GM19467 (cell line): ENCODE data around the gene DGKD.
A peak's percentile ranks its signal among the peaks of the same experiment; 100 is the strongest.

Experiments used
- ATAC-seq: cut with Tn5 transposase; IDR thresholded peaks from one replicate; pipeline ENCODE4 v1.9.1; 2021; ENCODE audit warnings: mild to moderate bottlenecking, moderate library complexity; ENCODE audit not compliant: unreplicated experiment

The DGKD gene, protein sequence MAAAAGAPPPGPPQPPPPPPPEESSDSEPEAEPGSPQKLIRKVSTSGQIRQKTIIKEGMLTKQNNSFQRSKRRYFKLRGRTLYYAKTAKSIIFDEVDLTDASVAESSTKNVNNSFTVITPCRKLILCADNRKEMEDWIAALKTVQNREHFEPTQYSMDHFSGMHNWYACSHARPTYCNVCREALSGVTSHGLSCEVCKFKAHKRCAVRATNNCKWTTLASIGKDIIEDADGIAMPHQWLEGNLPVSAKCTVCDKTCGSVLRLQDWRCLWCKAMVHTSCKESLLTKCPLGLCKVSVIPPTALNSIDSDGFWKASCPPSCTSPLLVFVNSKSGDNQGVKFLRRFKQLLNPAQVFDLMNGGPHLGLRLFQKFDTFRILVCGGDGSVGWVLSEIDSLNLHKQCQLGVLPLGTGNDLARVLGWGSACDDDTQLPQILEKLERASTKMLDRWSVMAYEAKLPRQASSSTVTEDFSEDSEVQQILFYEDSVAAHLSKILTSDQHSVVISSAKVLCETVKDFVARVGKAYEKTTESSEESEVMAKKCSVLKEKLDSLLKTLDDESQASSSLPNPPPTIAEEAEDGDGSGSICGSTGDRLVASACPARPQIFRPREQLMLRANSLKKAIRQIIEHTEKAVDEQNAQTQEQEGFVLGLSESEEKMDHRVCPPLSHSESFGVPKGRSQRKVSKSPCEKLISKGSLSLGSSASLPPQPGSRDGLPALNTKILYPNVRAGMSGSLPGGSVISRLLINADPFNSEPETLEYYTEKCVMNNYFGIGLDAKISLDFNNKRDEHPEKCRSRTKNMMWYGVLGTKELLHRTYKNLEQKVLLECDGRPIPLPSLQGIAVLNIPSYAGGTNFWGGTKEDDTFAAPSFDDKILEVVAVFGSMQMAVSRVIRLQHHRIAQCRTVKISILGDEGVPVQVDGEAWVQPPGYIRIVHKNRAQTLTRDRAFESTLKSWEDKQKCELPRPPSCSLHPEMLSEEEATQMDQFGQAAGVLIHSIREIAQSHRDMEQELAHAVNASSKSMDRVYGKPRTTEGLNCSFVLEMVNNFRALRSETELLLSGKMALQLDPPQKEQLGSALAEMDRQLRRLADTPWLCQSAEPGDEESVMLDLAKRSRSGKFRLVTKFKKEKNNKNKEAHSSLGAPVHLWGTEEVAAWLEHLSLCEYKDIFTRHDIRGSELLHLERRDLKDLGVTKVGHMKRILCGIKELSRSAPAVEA

GRCh38 chr2:233353769-233354499, at the start of gene DGKD:
Gene DGKD, plus strand, starts transcription at chr2:233354494. Its CDS starts 25 bp downstream, at chr2:233354519.
- peak; percentile 33 for ATAC-seq

DNA sequence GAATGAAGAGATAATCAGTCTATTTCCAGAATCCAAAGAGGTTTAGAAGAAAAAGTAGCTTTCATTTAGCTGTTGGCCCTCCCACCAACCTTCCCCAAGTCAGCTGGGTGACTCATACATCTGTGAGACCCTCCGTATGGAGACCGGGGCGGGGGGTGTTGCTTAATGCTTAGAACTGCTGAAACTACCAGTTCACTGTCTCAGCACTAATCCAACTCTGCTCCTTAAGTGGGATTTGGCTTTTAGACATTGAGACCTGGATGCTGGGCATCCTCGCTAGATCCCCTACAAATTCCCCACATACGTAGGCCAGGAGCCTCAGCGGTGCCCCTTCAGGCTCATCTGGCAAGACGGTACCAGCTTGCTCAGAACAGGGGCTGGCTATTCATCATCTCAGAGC, 46.7 kb upstream of the DGKD start, which contains the start of gene SAG:
SAG (plus strand) TSS at position 252 of the 400 bp plus-strand sequence. CDS start 1,374 bp downstream, outside the sequence.
- ATAC-seq = no peak

DNA sequence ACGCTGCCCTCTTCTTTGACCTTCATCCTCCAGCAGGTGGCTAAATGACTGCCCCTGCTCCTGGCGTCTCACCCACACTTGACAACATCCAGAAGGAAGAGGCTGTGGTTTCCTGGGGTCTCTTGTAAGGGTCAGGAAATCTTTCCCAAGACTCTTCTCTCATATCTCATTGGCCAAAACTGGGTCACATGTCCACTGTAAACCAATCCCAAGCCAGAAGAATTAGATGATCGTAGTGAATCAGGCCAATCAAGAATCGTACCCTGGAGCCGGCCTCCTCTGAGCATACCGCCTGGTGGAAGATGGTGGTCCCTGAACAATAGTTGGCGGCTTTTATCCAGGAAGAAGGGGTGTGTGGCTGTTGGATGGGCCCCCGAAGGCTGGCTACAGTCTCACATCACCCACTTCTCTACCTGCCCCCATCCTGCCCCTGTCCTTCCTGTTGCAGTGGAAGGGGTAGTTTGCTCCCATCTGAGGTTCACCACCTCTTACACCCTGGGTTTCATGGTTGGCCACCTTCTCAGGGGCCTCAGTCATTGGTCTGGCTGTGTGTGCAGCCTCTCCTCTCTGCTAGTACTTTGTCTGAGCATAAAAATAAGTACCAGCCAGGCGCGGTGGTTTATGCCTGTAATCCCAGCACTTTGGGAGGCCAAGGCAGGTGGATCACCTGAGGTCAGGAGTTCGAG, 42.9 kb upstream of the DGKD start:
- no peak for ATAC-seq

DNA sequence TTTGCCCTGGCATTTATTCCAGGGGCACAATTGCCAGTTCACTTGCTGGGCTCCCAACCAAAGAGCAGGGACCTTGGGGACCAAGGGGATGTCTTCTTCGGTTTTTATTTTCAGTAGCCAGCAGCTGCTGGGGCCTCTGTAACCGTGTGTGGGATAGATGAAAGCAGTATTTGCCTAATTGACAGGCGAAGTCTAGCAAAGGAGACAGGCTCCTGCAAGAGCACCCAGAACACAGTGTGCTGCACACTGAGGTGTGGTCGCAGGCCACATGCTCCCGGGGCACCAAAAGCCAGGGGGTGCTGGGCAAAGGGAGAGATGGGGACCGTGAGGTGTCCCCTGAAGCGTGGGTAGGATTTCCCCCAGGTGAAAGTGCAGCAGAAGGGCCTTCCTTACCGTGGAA, 41.4 kb upstream of the DGKD start:
- no peak for ATAC-seq

GRCh38 chr2:233314180-233314925, 39.9 kb upstream of the DGKD start:
- ATAC-seq = no peak

DNA sequence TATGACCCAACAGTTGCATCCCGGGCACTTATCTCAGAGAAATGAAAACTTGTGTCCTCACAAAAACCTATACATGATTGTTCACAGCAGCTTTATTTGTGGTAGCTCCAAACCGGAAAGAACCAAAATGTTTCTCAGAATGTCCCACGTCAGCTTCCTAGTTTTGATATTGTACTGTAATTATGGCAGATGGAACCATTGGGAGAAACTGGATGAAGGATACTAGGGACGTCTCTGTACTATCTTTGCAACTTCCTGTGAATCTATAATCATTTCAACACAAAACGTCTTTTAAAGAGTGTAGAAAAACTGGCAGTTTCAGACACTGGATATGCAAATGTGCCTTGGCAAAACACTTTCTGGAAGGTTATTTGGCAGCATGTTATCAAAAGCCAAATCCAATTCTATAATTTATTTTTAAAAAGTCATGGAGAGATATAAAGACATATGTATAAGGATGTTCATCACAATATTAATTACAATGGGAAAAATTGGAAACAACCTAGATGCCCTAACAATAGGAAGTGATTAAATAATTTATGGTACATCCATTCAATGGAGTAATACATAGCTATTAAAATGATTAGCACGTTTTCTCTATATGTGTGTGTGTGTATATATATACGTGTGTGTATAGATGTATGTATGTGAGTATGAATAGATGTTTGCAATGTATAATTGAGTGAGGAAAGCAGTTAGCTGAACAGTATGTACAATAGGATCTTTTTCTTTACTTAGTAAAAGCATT, 36.9 kb upstream of the DGKD start:
- ATAC-seq = no peak

DNA sequence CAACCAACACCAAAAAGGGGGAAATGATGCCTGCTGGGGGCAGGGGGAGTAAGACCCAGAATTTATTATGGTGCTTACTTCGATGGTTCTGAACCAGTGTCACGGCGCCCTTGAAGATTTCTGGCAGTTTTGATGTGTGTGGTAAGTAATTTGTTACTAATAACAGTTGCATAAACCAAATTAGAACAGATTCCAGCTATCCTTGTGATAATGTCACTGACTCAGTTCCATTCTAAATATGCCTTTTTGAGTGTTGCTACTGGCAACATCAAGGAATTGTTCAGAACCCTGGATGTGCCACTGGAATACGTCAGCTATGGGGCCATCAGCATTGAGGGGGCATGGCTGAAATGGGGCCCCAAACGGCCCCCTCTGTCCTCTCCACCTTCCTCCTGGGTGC, 35.0 kb upstream of the DGKD start:
- no peak for ATAC-seq

- ATAC-seq = no peak
Measured at GRCh38 chr2:233320470-233320869, 33.8 kb upstream of the DGKD start.

GRCh38 chr2:233321166-233321565, 33.1 kb upstream of the DGKD start:
- no peak for ATAC-seq

DNA sequence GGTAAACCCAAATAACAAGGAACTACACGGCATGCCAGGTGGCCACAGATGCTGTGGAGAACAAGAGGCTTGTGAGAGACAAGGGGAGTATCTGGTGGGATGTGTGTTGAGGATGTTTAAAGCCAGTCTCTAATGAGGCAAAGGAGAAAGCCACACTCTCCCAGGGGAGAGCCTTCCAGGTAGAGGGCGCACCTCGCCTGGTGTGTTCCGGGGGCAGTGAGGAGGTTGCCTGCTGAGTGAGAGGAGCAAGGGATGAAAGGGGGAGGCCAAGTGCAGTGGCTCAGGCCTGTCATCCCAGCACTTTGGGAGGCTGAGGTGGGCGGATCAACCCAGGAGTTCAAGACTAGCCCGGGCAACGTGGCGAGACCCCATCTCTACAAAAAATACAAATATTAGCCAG, 30.4 kb upstream of the DGKD start:
- ATAC-seq = no peak

- ATAC-seq = no peak
Measured at GRCh38 chr2:233325256-233325655, 29.0 kb upstream of the DGKD start.

GRCh38 chr2:233325814-233326213, 28.5 kb upstream of the DGKD start:
- ATAC-seq = no peak

GRCh38 chr2:233326500-233326899, 27.8 kb upstream of the DGKD start:
- no peak for ATAC-seq

GRCh38 chr2:233328922-233329321, 25.4 kb upstream of the DGKD start:
- ATAC-seq = no peak

DNA sequence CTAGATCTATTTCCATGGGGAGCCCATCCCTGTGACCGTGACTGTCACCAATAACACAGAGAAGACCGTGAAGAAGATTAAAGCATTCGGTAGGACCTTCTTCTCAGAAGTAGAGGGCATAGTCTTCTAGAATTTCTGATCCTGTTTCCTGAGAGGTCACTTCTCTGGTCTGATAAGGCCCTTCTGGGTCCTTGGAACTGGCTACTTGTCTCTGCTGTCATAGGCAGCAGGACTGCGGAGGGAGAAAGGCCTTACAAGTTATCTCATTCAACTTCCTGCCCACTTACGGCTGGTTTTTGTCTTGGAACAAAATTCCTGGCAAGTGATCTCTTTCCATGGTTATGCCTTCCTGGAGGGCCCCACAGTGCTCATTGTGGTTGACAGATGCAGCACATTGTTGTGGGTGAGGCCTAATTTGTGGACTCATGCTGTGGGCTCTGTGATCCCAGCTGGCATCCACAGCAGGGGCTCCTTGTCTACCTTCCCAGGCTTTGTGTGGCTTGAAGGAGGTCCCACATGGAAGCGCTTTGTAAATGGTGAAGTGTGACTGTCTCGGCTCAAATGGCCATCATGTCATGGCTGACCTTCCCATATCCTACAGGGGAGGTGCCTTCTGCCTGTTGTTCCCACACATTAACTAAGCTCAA, 24.7 kb upstream of the DGKD start:
- ATAC-seq = no peak

GRCh38 chr2:233331536-233331935, 22.8 kb upstream of the DGKD start:
- peak; percentile 90 for ATAC-seq

DNA sequence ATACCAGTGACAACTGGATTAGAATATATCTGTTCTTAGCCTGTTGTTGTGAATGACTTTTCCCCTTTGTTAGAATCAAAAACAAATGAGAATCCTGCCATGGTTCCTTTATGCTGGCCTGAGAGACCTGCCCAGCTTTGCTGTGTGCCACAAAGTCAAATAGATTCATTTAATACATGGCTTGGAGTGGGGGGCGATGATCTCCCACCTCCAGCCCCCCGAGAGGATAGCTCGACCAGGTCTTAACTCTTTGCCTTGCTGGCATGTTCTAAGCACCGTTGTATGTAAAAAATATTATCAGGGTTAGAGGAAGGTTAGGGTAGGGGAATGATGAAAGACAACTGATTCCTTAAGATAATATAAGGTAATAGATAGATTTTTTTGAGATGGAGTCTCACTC, 22.2 kb upstream of the DGKD start:
- ATAC-seq = no peak

DNA sequence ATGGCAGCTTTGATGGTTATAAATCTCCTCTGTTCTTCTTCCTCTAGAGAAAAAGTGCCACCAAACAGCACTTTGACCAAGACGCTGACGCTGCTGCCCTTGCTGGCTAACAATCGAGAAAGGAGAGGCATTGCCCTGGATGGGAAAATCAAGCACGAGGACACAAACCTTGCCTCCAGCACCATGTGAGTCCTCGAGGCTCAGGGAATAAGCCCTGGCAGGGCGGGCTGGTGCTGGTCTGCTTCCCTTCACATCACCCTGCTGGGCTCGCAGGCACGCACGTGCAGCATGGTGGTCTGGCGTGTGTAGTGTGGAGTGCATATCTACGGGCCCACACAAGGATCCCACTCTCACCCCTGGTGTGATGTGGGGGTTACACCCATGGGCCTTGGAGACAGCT, 19.4 kb upstream of the DGKD start:
- no peak for ATAC-seq
